Measurements from ENCODE around the gene DHRS7C. TPM values are rescaled to one million over a fixed set of nuclear protein-coding genes. Genes with fewer than 3 reads are reported as not detected.

The DHRS7C gene
- total RNA-seq, 1 donor from 2014 or later, result not detected

GRCh38 chr17:9833922-9834321 lies 42.5 kb upstream of the DHRS7C start:
- no peaks in the 10 kb centered on the region for H4K20me1 ChIP-seq (ENCODE audit: low read depth)
- H3K27me3 Mint-ChIP-seq (ENCODE audit: insufficient read depth, low read depth), result peaks cover 2% of the 10 kb centered on the region
- H3K9ac ChIP-seq, result no peak overlapping the region
- H3K4me2 ChIP-seq, result no peak overlapping the region
- no peaks in the 10 kb centered on the region for H3K9me3 ChIP-seq (ENCODE audit: low read depth)
- H3K9me3 Mint-ChIP-seq, result peaks cover 2% of the 10 kb centered on the region
- H3K27ac ChIP-seq, result no peak overlapping the region
- TF ChIP-seq EZH2phosphoT487 (IDR thresholded peaks at IDR 0.05) (no peak), CTCF (IDR thresholded peaks at IDR 0.05) (no peak), EZH2 (IDR thresholded peaks at IDR 0.05) (no peak)
- no peaks in the 10 kb centered on the region for H3K4me1 ChIP-seq
- H3K36me3 ChIP-seq, result no peaks in the 10 kb centered on the region
- H3K4me1 Mint-ChIP-seq, result peaks cover under 1% of the 10 kb centered on the region
- H3F3A ChIP-seq (ENCODE audit: low read depth), result no peaks in the 10 kb centered on the region
- no peaks in the 10 kb centered on the region for H3K79me2 ChIP-seq (ENCODE audit: low read depth)
- no peak overlapping the region for H2AFZ ChIP-seq (replicated peaks)
- no peak overlapping the region for H3K27ac Mint-ChIP-seq
- no peaks in the 10 kb centered on the region for H3K36me3 Mint-ChIP-seq
- DNase-seq (ENCODE audit: low spot score), result no peak
- no peak overlapping the region for H3K4me3 Mint-ChIP-seq
- no peak overlapping the region for H3K4me3 ChIP-seq
- H3K27me3 ChIP-seq, result no peaks in the 10 kb centered on the region

GRCh38 chr17:9830711-9831110 lies 39.3 kb upstream of the DHRS7C start:
- Histone ChIP-seq H4K20me1 (ENCODE audit: low read depth) (no peaks in the 10 kb centered on the region), H3K79me2 (ENCODE audit: low read depth) (no peaks in the 10 kb centered on the region), H3K36me3 (no peaks in the 10 kb centered on the region), H3K9me3 (ENCODE audit: low read depth) (no peaks in the 10 kb centered on the region), H3K4me1 (no peaks in the 10 kb centered on the region), H3F3A (ENCODE audit: low read depth) (no peaks in the 10 kb centered on the region), H3K9ac (no peak overlapping the region), H3K4me2 (no peak overlapping the region), H3K27ac (no peak overlapping the region), H3K27me3 (no peaks in the 10 kb centered on the region), H3K4me3 (no peak overlapping the region), H2AFZ (replicated peaks) (no peak overlapping the region)
- no peaks in the 10 kb centered on the region for H3K4me1 Mint-ChIP-seq
- TF ChIP-seq EZH2 (IDR thresholded peaks at IDR 0.05) (no peak), EZH2phosphoT487 (IDR thresholded peaks at IDR 0.05) (no peak), CTCF (IDR thresholded peaks at IDR 0.05) (no peak)
- no peak overlapping the region for H3K4me3 Mint-ChIP-seq
- no peak overlapping the region for H3K27ac Mint-ChIP-seq
- DNase-seq (ENCODE audit: low spot score), result no peak
- H3K27me3 Mint-ChIP-seq (ENCODE audit: insufficient read depth, low read depth), result peaks cover 4% of the 10 kb centered on the region
- no peaks in the 10 kb centered on the region for H3K36me3 Mint-ChIP-seq
- H3K9me3 Mint-ChIP-seq, result no peaks in the 10 kb centered on the region

GRCh38 chr17:9829343-9829742 lies 38.0 kb upstream of the DHRS7C start:
- Histone ChIP-seq H4K20me1 (ENCODE audit: low read depth) (no peaks in the 10 kb centered on the region), H2AFZ (replicated peaks) (no peak overlapping the region)

More at GRCh38 chr17:9829343-9829742, 38.0 kb upstream of the DHRS7C start:
- peaks cover 4% of the 10 kb centered on the region for H3K27me3 Mint-ChIP-seq (ENCODE audit: insufficient read depth, low read depth)
- no peak for DNase-seq (ENCODE audit: low spot score)
- no peak overlapping the region for H3K4me3 Mint-ChIP-seq
- no peaks in the 10 kb centered on the region for H3F3A ChIP-seq (ENCODE audit: low read depth)
- H3K27me3 ChIP-seq, result no peaks in the 10 kb centered on the region
- no peaks in the 10 kb centered on the region for H3K9me3 ChIP-seq (ENCODE audit: low read depth)
- no peaks in the 10 kb centered on the region for H3K36me3 Mint-ChIP-seq
- no peaks in the 10 kb centered on the region for H3K79me2 ChIP-seq (ENCODE audit: low read depth)
- H3K4me1 Mint-ChIP-seq, result no peaks in the 10 kb centered on the region
- H3K9me3 Mint-ChIP-seq, result no peaks in the 10 kb centered on the region
- no peak overlapping the region for H3K4me3 ChIP-seq
- no peak overlapping the region for H3K9ac ChIP-seq
- no peaks in the 10 kb centered on the region for H3K36me3 ChIP-seq
- no peak overlapping the region for H3K27ac ChIP-seq
- no peak overlapping the region for H3K27ac Mint-ChIP-seq
- no peaks in the 10 kb centered on the region for H3K4me1 ChIP-seq
- H3K4me2 ChIP-seq, result no peak overlapping the region
- no peak for TF ChIP-seq CTCF (IDR thresholded peaks at IDR 0.05)
- TF ChIP-seq EZH2 (IDR thresholded peaks at IDR 0.05), result no peak
- no peak for TF ChIP-seq EZH2phosphoT487 (IDR thresholded peaks at IDR 0.05)
